Lower leg skin (tissue), 4 donors: ENCODE results near the gene AOC2. TPM values are rescaled to one million over a fixed set of nuclear protein-coding genes. Genes with fewer than 3 reads are reported as not detected.
"Not testable (repeated sequence)": the region's sequence is repeated elsewhere in the genome, so short reads cannot be mapped to it uniquely, and the experiment has no call there.

Experiments used
- DNase-seq, 2 donors: peaks; one replicate each; pipeline ENCODE4 v3.0.0-alpha.2; 2019; ENCODE audit warnings: low spot score in 2 of 2
- H3K4me3 ChIP-seq: fragments of 200-600 bp; sonication (generic); 2 replicates; pipeline ENCODE4 v1.5.1; 2017; ENCODE audit warnings: mild to moderate bottlenecking, low read depth; ENCODE audit not compliant: poor library complexity, severe bottlenecking
- CTCF ChIP-seq, 3 donors: fragments of 450-650 bp; IDR thresholded peaks; one replicate each; pipeline ENCODE4 v1.5.1; 2016; ENCODE audit warnings: antibody characterized with exemption in 3 of 3, mild to moderate bottlenecking in 3 of 3, moderate library complexity in 2 of 3
- POLR2A ChIP-seq, 2 donors: fragments of 450-650 bp; IDR thresholded peaks; one replicate each; pipeline ENCODE4 v1.6.1; 2016 to 2017; ENCODE audit warnings: antibody characterized with exemption in 2 of 2, mild to moderate bottlenecking in 1 of 2, moderate library complexity in 1 of 2
- WGBS, 2 donors: methylation state at CpG; one replicate each; pipeline ENCODE4 v1.1.5; 2018; 5-methylcytosine and 5-hydroxymethylcytosine counted together
- intact Hi-C: fragments of 100-400 bp; cut with DNase I; formaldehyde crosslinking; loops from one replicate; pipeline ENCODE4 v1.15.0; 2023; ENCODE audit warnings: low total_unique reads
- total RNA-seq, 4 donors: library from RNA; depleted of rRNA; stranded (reverse); fragments of >200 nt; gene quantifications; one replicate each; pipeline ENCODE4 v1.1.0, GENCODE V29; 2016

The AOC2 gene
- total RNA-seq, 4 donors from 2014 or later: 0.52 to 2.4 (median 1.2) TPM

DNA sequence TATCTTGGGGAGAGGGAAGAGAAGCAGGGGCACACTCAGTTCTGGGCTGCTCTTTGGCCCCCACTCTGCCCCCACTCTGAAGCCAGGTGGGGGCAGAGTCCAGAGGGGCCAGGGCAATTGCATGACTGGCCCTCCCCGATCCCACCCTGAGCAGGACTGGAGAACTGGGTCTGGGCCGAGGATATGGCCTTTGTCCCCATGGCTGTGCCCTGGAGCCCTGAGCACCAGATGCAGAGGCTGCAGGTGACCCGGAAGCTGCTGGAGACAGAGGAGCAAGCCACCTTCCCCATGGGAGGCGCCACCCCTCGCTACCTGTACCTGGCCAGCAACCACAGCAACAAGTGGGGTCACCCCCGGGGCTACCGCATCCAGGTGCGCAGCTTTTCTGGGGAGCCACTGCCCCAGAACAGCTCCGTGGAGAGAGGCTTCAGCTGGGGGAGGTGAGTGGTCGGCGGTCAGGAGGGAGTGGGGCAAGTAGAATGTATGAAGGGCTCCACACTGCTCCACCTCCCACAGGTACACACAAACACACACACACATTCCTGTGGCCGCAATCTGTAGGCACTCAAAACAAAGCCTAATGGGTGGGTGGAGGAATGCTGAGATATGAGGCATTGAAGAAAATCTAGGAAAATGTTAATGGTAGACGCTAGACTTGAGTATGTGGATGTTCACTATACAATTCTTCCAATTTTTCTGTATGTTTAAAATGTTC, 28.0 kb downstream of the AOC2 start:
- DNase-seq: no peak
- TF ChIP-seq CTCF (IDR thresholded peaks at IDR 0.05) (no peak), POLR2A (IDR thresholded peaks at IDR 0.05) (no peak)
- 96 to 97% methylated on average over 11 to 13 of the region's 13 CpGs for WGBS, 2 donors
- H3K4me3 ChIP-seq: no peak overlapping the region
- intact Hi-C loops: no loop called here

- TF ChIP-seq CTCF (IDR thresholded peaks at IDR 0.05): no peak
- no peak for TF ChIP-seq POLR2A (IDR thresholded peaks at IDR 0.05)
- WGBS, 2 donors: 82 to 84% methylated on average over 6 of the region's 6 CpGs
- intact Hi-C loops: no loop called here
Measured at GRCh38 chr17:42873315-42873714, 28.9 kb downstream of the AOC2 start.

GRCh38 chr17:42873932-42874695, 29.7 kb downstream of the AOC2 start:
- 73 to 77% methylated on average over 8 to 12 of the region's 12 CpGs for WGBS, 2 donors
- H3K4me3 ChIP-seq, intact Hi-C loops, DNase-seq: not testable (repeated sequence)

More at GRCh38 chr17:42873315-42873714, 28.9 kb downstream of the AOC2 start:
- no peak for DNase-seq
- H3K4me3 ChIP-seq: no peak overlapping the region

- no peak overlapping the region for H3K4me3 ChIP-seq
- intact Hi-C loops: no loop called here
- TF ChIP-seq CTCF (IDR thresholded peaks at IDR 0.05) (no peak), POLR2A (IDR thresholded peaks at IDR 0.05) (no peak)
- 89 to 96% methylated on average over 10 of the region's 10 CpGs for WGBS, 2 donors
- DNase-seq: no peak
Measured at GRCh38 chr17:42877037-42877436, 32.7 kb downstream of the AOC2 start.

DNA sequence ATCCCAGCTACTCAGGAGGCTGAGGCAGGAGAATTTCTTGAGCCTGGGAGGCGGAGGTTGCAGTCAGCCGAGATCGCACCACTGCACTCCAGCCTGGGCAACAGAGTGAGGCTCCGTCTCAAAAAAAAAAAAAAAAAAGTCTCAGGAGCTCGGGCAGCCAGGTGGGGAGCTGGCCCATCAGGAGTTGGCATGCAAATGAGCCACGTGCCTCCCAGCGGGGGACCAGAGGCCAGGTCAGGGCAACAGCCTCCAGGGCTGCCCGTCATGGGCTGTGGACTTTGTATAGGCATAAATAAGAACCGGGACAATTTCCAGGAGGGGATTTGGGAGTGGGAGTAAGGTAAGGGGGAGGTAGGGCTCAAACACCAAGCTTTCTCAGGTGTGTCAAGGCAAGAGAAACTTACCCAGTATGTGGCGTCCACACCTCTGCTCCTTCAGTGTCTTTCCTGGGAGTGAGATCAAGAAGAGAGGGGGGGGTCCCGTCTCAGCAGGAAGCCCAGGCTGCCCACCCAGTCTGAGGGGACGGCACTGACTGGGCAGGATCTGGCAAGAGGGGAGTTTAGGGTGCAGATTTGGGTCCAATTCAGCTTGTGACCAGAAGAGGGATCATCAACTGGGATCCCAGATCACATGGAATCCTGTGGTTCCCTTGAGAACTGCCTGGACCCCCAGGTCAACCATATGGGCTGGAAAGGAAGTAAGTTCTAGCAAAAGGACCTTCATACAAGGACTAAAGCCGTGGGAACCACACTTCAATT, 33.9 kb downstream of the AOC2 start:
- TF ChIP-seq CTCF (IDR thresholded peaks at IDR 0.05) (no peak), POLR2A (IDR thresholded peaks at IDR 0.05) (no peak)
- DNase-seq: no peak
- intact Hi-C loops: no loop called here
- H3K4me3 ChIP-seq: no peak overlapping the region
- 45 to 47% methylated on average over 13 of the region's 13 CpGs for WGBS, 2 donors
